HG03196 (cell line): ENCODE measurements around the gene RIC8B.

Experiments used
- ATAC-seq: cut with Tn5 transposase; IDR thresholded peaks from one replicate; pipeline ENCODE4 v1.9.1; 2021; ENCODE audit not compliant: unreplicated experiment

Gene RIC8B

DNA sequence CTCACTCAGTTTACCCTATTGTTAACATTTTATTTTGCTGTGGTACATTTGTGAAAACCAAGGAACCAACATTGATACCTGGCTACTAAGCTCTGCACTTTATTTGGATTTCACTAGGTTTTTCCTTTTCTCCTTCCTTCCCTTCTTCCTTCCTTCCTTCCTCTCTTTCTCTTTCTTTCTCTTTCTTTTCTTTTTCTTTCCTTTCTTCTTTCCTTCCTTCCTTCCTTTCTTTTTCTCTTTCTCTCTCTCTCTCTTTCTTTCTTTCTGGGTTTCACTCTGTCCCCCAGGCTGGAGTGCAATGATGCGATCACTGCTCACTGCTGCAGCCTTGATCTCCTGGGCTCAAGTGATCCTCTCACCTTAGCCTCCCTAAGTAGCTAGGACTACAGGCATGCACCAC lies 152.2 kb downstream of the RIC8B start:
- ATAC-seq: no peak

GRCh38 chr12:106934277-106934676 lies 159.8 kb downstream of the RIC8B start:
- no peak for ATAC-seq
